Large intestine (tissue), 3 donors: ENCODE data around the gene CR2. TPM values are rescaled to one million over a fixed set of nuclear protein-coding genes. Genes with fewer than 3 reads are reported as not detected.
"Not testable (repeated sequence)": the region's sequence is repeated elsewhere in the genome, so short reads cannot be mapped to it uniquely, and the experiment has no call there.

ENCODE experiments used
- DNase-seq, 2 donors: peaks; one replicate each; pipeline versions ENCODE4 v3.0.0 to v3.0.0-alpha.2; 2013
- H3K27ac ChIP-seq: one replicate; pipeline ENCODE4 v1.5.1; 2013; ENCODE audit warnings: low read length
- H3K27me3 ChIP-seq: 2 replicates; pipeline ENCODE4 v1.6.1; 2013; ENCODE audit warnings: low read length; ENCODE audit not compliant: control insufficient read depth, insufficient read depth
- H3K36me3 ChIP-seq: 2 replicates; pipeline ENCODE4 v1.6.1; 2013; ENCODE audit warnings: low read length; ENCODE audit not compliant: control insufficient read depth, insufficient read depth
- H3K4me1 ChIP-seq: one replicate; pipeline ENCODE4 v1.6.1; 2013; ENCODE audit warnings: low read length; ENCODE audit not compliant: control insufficient read depth, insufficient read depth
- H3K4me3 ChIP-seq: one replicate; pipeline ENCODE4 v1.5.1; 2013; ENCODE audit warnings: low read length
- H3K9me3 ChIP-seq: one replicate; pipeline ENCODE4 v1.6.1; 2013; ENCODE audit warnings: mild to moderate bottlenecking, low read depth, low read length, moderate library complexity; ENCODE audit not compliant: control insufficient read depth
- WGBS: methylation state at CpG from one replicate; pipeline ENCODE4 v1.1.5; 2013; ENCODE audit warnings: low lambda C conversion rate; ENCODE audit not compliant: insufficient coverage; 5-methylcytosine and 5-hydroxymethylcytosine counted together
- polyA plus RNA-seq: library from polyadenylated mRNA; unstranded; fragments of 120-200 nt; gene quantifications from one replicate; pipeline ENCODE4 v1.2.1, GENCODE V29; 2013

The CR2 gene
- polyA plus RNA-seq, 1 donor = 0.27 TPM

- Histone ChIP-seq H3K27ac (no peak overlapping the region), H3K4me3 (no peak overlapping the region), H3K27me3 (peaks cover 9% of the 10 kb centered on the region), H3K36me3 (no peaks in the 10 kb centered on the region), H3K4me1 (no peaks in the 10 kb centered on the region), H3K9me3 (no peaks in the 10 kb centered on the region)
- 100% methylated on average over 2 of the region's 3 CpGs for WGBS
- no peak for DNase-seq
These were observed 32.1 kb downstream of the CR2 start for GRCh38 chr1:207486198-207486597.

- no peak overlapping the region for H3K4me3 ChIP-seq
- 79% methylated on average over 3 of the region's 4 CpGs for WGBS
- H3K27ac ChIP-seq = no peak overlapping the region
- DNase-seq = no peak
- no peaks in the 10 kb centered on the region for H3K9me3 ChIP-seq
- H3K36me3 ChIP-seq = no peaks in the 10 kb centered on the region
- H3K4me1 ChIP-seq = no peaks in the 10 kb centered on the region
- H3K27me3 ChIP-seq = peaks cover 7% of the 10 kb centered on the region
These were observed 33.5 kb downstream of the CR2 start for GRCh38 chr1:207487636-207488035.

- peaks cover 44% of the 10 kb centered on the region for H3K27me3 ChIP-seq
These were observed 39.1 kb downstream of the CR2 start for GRCh38 chr1:207493212-207493611.

DNA sequence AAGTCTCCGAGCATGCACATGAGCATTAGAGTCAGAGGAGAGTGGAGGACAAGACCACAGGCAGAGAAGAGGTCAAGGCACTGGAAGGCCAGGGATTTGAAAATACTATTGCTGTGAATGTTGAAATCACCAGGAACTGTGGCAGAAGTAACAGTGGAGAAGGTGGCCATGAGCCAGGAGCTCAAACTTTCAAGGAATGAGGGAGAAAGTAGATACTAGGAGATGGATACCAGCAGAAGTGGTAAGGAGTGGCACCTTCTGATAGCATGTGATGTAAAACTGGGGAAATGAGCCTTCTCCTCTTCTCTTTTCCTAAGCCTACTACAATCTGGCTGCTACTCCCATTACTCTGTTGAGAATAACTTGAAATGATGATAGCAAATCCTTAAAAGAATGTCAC, 40.0 kb downstream of the CR2 start:
- H3K4me3 ChIP-seq = no peak overlapping the region
- H3K27me3 ChIP-seq = peaks cover 44% of the 10 kb centered on the region
- no peaks in the 10 kb centered on the region for H3K4me1 ChIP-seq
- no peak for DNase-seq
- no peaks in the 10 kb centered on the region for H3K9me3 ChIP-seq
- no peaks in the 10 kb centered on the region for H3K36me3 ChIP-seq
- no CpG with 5 or more reads among the region's 1 CpG for WGBS
- H3K27ac ChIP-seq = no peak overlapping the region

More at GRCh38 chr1:207493212-207493611, 39.1 kb downstream of the CR2 start:
- H3K9me3 ChIP-seq = no peaks in the 10 kb centered on the region
- H3K4me1 ChIP-seq = no peaks in the 10 kb centered on the region
- DNase-seq = no peak
- 81% methylated on average over 3 of the region's 3 CpGs for WGBS
- no peak overlapping the region for H3K27ac ChIP-seq
- H3K4me3 ChIP-seq = no peak overlapping the region
- no peaks in the 10 kb centered on the region for H3K36me3 ChIP-seq

DNA sequence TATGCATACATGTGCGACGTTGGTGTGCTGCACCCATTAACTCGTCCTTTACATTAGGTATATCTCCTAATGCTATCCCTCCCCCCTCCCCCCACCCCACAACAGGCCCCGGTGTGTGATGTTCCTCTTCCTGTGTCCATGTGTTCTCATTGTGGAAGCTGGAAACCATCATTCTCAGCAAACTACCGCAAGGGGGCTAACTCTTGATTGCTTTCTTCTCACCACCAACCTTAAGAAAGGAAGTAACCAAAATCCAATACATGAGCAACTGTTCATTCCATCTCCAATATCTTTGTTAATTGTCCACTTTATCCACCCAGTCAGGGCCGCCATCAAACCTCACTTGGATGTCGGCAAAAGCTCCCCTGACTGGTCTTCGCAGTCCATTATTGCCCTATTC, 41.2 kb downstream of the CR2 start:
- WGBS = no CpG with 5 or more reads among the region's 8 CpGs
- H3K4me3 ChIP-seq, H3K36me3 ChIP-seq, H3K27ac ChIP-seq, H3K9me3 ChIP-seq, H3K4me1 ChIP-seq, DNase-seq: not testable (repeated sequence)
- peaks cover 45% of the 10 kb centered on the region for H3K27me3 ChIP-seq

- H3K27me3 ChIP-seq = peaks cover 45% of the 10 kb centered on the region
- peak within 1 kb of the TSS; percentile 5 for H3K4me3 ChIP-seq
- DNase-seq = peak in 1 of 2 donors; percentile 20
- H3K4me1 ChIP-seq = no peaks in the 10 kb centered on the region
- no peaks in the 10 kb centered on the region for H3K9me3 ChIP-seq
- H3K36me3 ChIP-seq = no peaks in the 10 kb centered on the region
- no peak within 1 kb of the TSS for H3K27ac ChIP-seq
- WGBS = 100% methylated on average over 2 of the region's 68 CpGs
These were observed 42.0 kb downstream of the CR2 start, which contains the start of gene CR1 for GRCh38 chr1:207495801-207496792. Gene CR1 (plus strand): TSS chr1:207496157. CDS start chr1:207496268, 111 bp downstream.

GRCh38 chr1:207497941-207498340, 43.8 kb downstream of the CR2 start:
- Histone ChIP-seq H3K36me3 (no peaks in the 10 kb centered on the region), H3K9me3 (no peaks in the 10 kb centered on the region), H3K4me1 (no peaks in the 10 kb centered on the region), H3K27me3 (peaks cover 57% of the 10 kb centered on the region), H3K27ac (no peak overlapping the region), H3K4me3 (no peak overlapping the region)
- DNase-seq = no peak
- WGBS = no CpG with 5 or more reads among the region's 5 CpGs

- peak; percentile 55 to 57 for DNase-seq
- H3K36me3 ChIP-seq = no peaks in the 10 kb centered on the region
- H3K4me1 ChIP-seq = no peaks in the 10 kb centered on the region
- H3K27ac ChIP-seq = no peak overlapping the region
- peaks cover 50% of the 10 kb centered on the region for H3K27me3 ChIP-seq
- no peak overlapping the region for H3K4me3 ChIP-seq
- WGBS = no CpG with 5 or more reads among the region's 4 CpGs
- no peaks in the 10 kb centered on the region for H3K9me3 ChIP-seq
These were observed 45.4 kb downstream of the CR2 start for GRCh38 chr1:207499573-207499972.

- Histone ChIP-seq H3K27ac (no peak overlapping the region), H3K9me3 (no peaks in the 10 kb centered on the region), H3K36me3 (no peaks in the 10 kb centered on the region), H3K4me1 (no peaks in the 10 kb centered on the region), H3K4me3 (no peak overlapping the region), H3K27me3 (peaks cover 49% of the 10 kb centered on the region)
- WGBS = 67% methylated on average over 3 of the region's 3 CpGs
- DNase-seq = no peak
These were observed 46.2 kb downstream of the CR2 start for GRCh38 chr1:207500306-207500705.

DNA sequence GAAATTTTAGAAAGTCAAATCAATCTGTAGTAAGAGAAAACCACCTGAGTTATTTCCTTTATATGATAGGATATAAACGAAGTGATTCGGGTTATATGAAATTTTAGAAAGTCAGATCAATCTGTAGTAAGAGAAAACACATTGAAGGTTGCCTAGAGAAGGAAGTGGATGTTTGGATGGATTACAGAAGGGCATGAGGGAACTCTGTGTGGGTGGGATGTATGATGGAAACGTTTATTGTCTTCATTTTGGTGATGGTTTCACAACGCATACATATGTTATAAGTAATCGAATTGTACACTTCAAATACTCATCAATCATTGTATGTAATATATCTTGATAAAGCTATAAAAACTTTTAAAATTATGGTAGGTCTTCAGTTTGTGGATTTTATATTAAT, 46.9 kb downstream of the CR2 start:
- DNase-seq = no peak
- Histone ChIP-seq H3K36me3 (no peaks in the 10 kb centered on the region), H3K27me3 (peaks cover 44% of the 10 kb centered on the region), H3K4me1 (no peaks in the 10 kb centered on the region), H3K4me3 (no peak overlapping the region), H3K9me3 (no peaks in the 10 kb centered on the region), H3K27ac (no peak overlapping the region)
- WGBS = 85% methylated on average over 4 of the region's 5 CpGs
